OCI-M1 (cell line): ENCODE results near the gene UBE2H.
"Not testable (repeated sequence)": the region's sequence is repeated elsewhere in the genome, so short reads cannot be mapped to it uniquely, and the experiment has no call there.

ENCODE experiments used
- DNase-seq: peaks from one replicate; lab custom pipeline; 2025; lab: John Stamatoyannopoulos, UW

UBE2H gene

DNA sequence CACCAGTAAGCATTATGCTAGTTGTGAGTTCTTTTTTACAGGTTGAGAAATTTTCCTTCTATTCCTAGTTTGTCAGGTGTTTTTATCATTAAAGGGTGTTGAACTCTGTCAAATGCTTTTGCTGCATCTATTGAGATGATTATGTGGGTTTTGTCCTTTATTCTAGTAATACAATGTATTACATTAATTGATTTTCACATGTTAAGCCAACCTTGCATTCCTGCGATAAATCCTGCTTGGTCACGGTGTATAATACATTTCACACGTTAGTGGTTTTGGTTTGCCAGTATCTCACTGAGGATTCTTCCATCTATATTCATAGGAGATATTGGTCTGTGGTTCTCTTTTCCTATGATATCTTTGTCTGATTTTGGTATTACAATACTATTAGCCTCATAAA is 136.0 kb downstream of the UBE2H start:
- DNase-seq: no peak

DNA sequence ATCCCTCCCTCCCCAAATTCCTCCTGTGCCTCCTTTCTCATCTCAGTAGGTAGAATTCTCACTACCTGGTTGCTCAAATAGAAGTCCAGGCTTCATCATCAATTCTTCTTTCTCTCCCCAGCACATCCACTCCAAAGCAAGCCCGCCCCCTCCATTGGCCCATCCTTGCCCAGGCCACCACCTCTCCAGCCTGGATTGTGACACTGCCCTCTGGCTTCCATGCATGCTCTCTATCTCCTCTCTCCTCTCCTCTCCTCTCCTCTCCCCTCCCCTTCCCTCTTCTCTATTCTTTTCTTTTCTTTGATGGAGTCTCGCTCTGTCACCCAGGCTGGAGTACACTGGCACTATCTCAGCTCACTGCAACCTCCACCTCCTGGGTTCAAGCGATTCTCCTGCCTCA is 144.9 kb downstream of the UBE2H start:
- peak; percentile 3 for DNase-seq

DNA sequence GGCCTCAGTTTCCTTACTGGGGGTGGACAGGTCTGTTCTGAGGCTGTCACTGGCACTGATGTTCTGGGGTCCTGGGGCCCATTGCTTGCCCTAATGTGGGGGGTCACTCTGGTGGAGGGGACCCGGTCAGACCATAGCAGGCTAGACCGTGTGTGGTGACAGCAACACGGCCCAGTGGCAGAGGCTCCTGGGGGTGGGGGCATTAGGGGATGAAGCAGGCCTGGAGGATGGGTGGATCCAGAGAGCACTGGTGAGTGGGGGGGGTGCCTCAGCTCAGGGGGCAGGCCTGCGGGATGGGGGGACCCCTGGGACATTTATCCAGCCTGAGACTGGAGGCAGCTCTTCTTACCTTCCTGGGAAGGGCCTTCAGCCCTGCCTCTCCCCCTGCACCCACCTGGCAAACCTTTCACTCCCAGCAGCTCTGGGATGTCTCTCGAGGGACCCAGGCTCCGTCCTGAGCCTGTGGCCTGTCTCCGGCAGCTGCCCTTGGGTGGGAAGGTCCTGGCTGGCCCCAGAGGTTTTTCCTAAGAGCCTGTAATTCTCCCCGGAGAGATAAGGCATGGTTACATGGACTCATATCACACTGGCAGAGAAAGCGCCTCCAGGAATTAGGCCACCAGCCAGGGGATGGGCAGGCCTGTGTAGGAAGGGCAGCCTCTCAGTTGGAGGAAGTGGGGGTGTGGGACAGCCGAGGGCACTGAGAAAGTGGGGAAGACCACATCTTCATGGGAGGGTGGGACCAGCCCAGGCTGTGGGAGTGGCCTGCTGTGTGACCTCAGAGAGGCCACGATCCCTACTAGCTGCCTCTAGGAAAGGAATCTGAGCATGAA is 147.7 kb downstream of the UBE2H start:
- DNase-seq: no peak

DNA sequence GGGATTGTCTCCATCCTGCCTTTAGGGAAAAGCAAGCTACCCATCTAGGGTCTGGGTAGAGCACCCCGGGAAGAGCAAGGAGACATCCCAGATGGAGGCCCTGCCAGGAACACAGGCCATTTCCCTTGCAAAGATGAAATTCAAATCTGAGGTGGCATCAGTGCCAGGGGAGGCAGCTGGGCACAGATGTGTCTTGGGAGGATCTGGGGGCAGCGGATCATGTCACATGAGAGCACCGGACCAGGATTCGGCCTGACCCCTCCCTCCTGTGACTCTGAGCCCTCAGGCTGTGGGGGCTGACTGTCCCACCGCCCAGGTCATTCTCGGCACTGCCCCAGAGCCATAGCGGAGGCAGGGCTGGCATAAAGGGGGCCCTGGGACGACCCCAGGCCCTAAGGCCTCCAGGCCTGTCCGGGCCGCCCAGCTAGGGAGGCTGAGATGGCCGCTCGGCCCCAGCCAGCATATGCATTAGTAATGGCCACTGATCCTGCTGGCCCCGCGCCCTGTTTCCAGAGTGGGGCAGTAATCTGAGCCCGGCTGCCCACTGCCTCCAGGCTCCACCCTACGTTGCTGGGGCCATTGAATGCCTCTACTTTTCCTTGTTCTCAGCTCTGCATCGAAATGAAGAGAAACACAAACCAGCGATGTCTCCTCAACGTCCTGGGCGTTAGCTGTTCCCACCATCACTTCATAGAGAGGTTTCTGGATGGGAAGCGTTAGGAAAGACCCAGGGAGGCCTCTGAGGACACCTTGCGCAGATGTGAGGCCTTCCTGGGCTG is 148.5 kb downstream of the UBE2H start:
- no peak for DNase-seq

DNA sequence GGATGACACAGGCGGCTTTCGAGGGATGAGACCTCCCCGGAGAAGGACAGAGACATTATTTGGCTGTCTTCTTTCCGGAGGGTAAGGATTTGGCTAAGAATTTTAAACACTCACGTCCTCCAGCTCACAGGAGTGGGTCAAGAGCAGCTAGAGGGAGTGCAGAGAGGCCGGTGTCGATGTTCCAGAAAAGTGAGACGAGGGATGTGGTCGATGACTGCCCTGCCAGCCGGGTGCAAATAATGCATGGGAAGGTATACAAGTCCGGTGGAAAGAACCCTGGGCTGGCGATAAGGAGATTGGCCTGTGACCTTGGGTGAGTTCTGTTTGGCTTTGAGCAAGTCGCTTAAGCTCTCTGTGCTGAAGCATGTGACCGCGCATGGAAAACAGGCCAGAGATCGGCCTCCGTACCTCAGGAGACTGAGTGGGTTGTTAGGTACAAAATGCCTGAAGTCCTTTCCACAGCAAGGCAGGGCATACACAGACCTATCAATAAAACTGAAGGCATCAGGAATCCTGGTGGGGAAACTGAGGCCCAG is 149.1 kb downstream of the UBE2H start:
- DNase-seq: no peak

DNA sequence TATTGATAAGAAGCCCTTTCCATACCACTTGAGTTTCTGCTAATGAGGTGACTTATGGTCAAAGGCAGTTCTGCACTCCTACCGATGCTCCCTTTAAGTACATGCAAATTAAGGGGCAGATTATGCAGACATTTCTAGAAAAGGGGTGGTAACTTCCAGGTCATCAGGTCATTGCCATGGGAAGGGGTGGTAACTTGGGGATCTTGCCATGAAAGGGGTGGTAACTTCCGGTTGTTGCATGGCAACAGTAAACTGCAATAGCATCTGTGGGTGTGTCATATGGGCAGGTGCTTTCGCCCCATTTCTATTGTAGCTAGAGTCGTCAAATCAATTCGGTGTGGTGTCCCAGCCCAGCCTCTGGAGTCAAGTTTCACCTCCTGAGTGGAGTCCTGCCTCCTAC is 150.9 kb downstream of the UBE2H start:
- DNase-seq: no peak

DNA sequence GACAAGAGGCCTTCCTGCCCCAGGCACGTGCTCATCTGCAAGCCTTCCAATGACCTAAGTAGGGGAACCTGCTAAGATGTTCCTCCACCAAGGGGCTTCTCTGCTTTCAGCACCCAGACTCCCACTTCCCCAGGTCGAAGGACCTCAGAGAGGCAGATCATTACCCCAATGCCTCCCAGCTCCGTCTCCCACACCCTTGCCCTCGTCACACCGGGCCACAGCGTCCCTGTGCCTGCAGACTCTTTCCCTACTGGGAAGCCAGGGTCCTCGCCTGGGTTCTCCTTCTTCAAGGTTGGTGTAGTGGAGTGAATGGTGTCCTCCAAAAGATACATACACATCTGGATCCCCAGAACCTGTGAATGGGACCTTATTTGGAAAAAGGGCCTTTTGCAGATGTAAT is 151.9 kb downstream of the UBE2H start:
- DNase-seq: no peak

DNA sequence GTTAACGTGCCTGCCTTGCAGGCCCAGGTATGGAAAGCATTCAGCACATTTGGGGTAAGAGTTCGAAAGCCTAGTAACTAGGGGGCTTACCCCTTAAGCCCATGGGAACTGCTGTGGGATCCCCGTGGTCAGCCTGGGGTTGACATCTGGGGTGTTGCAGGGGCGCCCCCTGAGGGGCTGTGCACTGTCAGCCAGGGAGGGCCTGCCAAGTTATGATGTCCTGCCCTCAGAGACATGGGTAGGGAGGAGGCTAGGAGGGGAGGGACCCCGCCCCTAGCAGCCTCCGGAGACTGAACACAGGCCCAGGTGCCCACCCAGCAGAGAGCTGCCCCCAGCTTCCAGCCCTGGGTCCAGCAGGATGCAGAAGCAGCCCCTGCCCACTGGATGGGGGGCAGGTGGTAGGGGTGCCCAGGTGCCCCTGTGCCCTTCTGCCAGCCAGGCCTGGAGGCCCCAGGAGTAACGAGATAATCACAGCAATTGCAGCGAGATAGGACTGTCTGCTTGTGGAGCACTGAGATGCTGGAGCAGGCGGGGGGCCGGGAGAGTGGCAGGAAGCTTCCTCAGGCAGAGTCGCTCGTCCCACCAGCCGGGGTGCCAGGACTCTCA is 153.3 kb downstream of the UBE2H start:
- no peak for DNase-seq

DNA sequence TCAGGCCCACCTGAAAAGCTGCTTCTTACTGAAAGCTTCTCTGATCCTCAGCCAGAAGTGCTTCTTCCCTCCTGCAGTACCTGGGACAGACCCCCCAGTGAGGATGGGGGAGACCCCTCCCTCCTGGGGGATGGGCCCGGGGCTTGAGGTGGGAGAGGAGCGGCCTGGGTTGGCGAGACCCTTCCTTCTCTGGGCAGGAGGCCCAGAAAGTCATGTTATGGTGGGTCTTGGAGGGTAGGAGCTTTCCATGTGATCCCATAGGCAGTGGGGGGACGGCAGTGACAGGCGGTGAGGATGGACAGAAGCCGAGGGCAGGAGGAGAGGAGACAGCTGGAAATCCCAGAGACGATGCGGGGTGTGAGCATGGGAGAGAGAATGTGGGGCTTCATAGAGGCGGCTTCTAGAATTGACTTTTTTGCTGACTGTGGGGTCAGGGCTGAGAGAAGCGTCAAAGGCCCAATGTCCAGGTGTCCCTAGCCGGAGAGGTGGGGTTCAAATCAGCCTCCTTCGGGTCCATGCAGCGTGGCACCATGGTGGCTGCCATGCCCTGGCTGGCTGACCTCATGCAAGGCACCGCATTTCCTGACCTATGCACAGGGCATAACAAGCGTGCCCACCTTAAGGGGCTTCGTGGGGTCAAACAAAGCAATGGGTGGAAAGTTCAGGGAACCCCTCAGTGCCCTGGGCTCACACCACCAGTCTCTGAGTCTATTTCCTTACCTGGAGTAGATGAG is 154.0 kb downstream of the UBE2H start:
- DNase-seq: no peak

DNA sequence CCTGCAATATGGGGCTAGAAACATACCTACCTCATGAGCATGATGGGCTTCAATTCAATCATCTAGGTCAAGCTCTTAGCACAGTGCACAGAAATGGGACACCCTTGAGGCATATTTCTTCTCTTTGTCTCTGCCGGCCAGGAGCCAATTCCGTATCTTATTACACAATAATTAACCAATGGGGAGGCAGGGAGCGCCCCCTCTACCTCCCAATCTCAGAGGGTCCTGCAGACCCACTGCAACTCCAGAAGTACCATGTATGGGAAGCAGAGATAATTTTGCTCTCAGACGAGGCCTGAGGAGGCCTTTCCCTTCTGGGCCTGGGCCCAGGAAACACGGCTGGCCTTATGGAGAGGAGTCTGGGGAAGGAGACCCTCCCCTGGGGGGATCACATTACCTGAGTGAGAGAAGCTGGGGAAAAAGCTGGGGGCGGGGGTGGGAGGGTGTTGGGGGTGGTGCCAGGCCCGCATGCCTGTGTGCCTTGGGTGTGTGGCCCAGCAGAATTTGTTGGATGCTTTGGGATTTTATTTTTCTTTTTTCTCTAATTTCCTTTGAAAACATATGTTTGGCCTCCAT is 155.5 kb downstream of the UBE2H start:
- DNase-seq: no peak

DNA sequence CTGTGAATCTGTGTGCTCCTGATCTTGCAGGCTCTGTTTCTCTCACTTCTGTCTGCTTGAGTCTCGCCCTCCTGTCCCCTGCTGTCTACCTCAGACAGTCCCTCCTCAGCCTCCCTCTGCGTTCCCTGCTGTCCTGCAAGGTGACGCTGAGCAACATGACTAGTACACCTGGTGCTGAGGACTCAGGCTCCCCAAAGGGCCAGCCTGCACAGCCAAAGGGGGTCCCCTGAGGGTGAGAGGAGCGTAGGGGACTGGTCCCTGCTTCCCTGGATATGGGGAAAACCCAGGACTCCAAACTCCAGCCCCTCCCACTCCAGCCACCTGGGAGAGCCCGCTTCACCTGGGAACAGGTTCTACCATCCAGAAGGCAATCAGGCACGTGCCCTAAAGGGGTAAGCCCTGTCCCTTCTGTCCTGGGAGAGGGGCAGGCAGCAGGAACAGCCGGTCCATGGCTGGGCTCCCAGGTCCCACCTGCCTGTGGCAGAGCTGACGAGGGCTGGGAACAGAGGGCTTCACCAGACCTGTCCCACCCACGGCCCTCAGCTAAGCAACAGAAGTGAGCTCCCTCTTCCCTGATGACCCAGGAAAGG is 156.5 kb downstream of the UBE2H start:
- DNase-seq: no peak

DNA sequence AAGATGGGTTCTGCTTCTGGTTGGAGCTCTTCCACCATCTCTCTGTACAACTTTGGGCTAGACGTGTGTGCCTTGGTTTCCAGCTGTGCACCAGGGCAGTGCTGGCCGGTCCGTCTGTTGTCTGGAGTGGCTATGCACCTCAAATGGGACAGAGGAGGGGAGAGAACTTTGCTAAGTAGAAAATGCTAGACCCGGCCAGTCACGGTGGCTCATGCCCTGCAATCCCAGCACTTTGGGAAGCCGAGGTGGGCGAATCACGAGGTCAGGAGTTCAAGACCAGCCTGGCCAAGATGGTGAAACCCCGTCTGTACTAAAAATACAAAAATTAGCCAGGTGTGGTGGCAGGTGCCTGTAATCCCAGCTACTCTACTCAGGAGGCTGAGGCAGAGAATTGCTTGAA is 158.3 kb downstream of the UBE2H start:
- not testable (repeated sequence) for DNase-seq

DNA sequence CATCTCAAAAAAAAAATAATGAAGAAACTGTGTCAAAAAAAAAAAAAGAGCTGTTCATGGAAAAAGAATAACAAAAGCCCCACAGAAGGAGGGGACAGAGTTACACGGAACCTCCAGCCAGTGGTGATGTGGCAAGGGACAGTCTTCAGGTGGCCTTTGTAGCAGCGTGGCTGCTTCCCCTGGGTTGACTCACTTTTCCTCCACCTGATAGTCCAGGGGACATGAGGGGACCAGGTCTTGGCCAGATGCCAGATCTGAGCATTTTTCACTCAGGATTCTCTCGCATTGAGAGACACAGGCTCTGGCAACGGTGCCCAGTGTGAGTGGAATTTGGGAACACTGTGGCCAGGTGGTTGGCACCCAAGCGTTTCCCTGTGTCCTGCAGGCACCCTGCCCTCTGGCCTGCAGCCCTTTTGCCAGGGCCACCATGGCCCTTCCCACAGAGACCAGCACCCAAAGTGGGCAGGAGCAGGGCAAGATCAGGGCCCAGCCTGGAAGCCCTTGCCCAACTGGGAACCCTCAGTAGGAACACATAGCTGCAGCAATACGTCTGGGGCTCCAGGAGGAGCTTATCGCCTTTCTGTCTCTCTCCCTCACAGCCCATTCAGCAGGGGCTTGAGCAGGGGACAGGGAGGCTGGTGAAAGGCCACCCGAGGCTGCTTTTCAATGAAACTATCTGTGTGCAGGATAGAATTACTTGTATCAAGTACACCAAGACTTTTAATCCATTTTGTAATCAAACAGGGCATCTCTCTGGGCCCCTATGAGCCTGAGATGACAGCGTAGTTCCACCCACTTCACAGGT is 159.1 kb downstream of the UBE2H start:
- DNase-seq: no peak

DNA sequence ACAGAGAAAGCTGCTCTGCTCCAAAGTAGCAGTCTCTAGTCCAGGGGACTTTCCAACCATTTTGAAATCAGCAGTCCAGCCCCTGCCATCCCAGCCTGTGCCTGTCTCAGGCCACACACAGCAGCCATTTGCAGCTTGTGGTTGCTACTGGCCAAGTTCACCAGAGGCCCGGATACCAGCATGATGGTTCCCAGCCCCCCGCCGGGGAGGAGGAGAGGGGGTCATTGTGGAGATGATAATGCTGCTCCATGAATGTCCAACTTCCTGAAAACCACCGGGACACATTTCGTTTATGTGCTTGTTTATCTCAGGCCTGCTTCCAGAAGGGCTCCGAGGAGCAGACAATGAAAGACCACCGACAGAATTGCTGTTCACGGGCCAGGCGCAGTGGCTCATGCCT is 160.0 kb downstream of the UBE2H start:
- DNase-seq: no peak

DNA sequence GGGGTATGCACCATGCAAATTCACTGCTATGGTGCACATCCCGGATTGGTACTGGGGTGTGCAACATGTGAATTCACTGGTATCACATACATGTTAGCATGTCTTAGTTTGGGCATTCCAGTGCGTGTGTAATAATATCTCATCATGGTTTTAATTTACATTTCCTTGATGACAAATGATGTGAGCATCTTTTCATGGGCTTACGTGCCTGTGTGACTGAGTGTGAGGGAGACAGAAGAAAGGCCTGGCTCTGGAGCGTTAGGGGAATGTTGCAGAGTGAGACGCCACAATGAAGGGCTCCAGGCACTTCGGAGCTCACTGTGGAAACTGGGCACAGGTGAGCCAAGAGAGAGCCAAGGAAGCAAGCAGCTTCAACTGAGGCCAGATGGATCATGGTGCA is 162.6 kb downstream of the UBE2H start:
- no peak for DNase-seq

DNA sequence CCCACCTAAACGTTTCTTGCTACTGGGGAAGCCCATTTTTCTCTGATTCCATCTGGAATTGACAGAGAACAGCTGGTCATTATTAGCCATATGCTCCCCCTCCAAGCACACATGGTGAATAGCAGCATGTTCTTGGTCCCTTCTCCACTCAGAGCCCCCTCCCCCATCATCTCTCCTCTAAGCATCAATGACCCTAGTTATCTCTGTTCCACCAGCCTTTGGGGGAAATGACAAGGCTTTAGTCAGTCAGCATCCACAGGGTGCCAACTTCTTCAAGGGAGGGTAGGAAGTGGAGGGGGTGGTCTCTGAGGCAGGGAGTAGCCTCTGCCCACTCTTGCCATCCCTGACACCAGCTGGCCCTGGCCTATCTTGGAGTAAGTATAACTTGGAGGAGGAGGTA is 163.1 kb downstream of the UBE2H start:
- no peak for DNase-seq

DNA sequence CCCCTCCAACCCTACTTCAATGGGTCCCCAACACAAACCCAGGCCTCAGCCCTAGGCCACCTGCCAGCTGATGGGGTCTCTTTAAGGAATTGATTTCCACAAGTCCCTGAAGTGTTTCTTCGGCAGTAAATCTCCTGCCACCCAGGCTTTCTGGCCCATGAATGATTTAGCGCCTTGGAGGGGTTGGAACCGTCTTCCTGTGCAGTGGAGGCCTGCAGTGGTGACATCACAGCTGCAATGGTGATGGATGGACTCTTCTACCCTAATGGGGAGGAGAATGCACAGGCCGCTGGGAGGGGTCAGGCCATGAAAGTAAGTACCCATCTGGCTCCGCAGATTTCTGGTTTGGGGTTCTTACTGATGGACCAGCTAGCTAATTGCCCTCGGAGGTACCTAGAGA is 163.8 kb downstream of the UBE2H start:
- no peak for DNase-seq

DNA sequence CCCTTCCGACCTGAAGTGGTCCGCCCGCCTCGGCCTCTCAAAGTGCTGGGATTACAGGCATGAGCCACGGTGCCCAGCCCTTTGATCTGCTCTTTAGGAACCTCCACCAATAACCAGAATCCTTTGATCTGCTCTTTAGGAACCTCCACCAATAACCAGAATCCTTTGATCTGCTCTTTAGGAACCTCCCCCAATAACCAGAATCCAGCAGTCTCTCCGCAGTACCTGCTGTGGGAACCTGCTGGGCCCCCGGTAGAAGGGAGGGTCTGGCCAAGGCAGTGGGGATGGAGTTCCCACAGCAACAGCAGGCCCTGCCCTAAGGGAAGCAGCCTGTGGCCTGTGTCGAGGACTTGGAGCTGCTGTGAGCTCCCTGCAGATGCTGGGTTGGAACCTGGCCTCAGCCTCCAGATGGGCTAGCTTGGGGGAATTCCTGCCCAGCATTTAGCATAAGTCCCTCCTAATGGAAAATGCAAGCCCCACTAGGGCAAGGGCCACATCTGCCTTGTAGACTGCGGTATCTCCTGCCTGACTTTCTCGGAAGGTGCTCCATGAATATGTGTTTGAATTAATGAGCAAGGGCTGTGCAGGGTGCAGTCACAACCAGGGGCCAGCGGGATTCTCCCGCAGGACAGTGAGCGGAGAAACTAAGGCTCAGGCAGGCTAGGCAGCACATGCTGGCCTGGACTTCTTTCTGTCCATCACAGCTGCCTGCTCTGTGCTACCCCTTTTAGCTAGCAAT is 165.8 kb downstream of the UBE2H start:
- no peak for DNase-seq

DNA sequence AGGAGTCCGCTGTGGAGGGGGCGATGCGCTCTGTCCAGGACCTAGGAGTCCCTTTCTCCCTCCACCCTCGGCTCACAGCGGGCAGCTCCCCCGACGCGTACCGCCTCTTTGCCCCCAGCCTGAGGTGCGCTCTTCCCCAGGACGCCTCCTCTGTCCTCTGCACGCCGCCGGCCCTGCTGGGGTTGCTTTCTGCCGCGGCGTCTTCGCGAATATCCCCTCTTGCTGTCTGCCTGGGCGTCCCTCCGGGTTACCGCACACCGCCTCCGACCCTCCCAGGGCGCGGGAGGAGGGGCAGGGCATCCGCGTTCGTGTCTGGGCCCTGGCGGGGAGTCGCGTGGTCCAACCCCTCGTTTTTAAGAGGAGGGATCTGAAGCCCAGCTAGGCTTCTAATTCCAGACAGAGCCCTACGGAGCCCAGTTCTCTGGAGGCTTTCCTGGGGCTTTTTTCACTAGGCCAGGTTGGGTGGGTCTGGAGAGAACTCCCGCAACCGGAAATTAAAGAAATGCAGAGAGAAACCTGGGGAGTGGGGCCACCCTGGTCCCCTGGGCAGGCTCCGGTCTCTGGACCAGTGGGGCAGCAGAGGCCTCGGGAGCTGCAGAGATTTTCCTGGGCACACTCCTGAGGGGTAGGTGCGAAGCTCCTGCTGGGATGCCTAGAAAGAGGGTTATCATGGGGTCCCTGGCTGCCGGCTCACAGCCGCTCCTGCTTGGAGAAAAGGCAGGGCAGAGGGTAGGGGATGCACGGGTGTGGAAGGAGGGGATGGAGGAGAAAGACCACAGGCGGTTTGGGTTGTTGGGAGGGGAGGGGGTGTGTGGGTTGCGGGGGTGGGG is 166.9 kb downstream of the UBE2H start:
- no peak for DNase-seq
